Activated CD8-positive, alpha-beta memory T cell treated with anti-CD3 and anti-CD28 coated beads, Interleukin-2, amount 50 U/mL, for 1 hour (primary cell): ENCODE data around the gene GRID1.

Source experiments
- DNase-seq: peaks from one replicate; pipeline ENCODE4 v3.0.0-alpha.2; 2020; ENCODE audit errors: extremely low read depth

The GRID1 gene

DNA sequence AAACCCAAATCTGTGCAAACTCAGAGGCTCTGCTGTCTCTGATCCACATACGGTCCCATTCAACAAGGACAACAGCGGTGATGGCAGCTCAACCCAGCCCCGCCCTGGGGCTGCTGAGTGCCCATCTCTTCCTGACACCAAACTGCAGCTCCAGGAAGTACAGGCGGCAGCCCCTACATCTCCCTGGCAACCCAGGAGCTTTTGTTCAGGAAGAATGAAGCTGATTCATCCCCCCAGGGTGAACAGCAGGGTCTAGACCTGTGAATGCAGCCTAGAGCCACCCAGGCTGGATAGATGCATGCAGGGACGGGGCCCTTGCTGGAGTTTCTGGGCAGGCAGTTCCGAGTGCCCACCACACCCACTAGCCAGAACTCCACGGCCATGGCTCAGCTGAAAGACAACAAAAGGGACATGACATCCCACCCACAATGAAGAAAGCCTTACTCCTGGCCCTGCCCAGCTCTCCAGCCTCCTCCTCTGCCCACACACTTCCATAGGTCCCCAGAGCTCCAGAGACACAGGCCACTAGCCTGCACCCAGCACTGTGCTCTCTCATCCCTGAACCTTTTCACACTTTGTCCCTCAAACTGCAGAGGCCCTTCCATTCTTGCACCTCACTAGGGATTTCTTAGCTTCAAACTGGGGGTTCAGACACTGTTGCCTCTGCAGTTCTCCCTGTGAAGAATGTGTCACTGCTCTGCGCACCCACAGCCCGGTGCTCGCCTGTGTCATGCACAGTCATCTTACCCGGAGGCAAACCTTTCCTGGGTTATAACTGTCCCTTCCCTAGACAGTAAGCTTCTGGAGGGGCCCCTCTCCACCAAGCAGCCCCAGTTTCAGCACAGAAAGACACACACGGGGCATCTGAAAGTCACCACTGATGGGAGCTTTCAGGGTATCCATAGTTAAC, 99.1 kb downstream of the GRID1 start:
- no peak for DNase-seq

DNA sequence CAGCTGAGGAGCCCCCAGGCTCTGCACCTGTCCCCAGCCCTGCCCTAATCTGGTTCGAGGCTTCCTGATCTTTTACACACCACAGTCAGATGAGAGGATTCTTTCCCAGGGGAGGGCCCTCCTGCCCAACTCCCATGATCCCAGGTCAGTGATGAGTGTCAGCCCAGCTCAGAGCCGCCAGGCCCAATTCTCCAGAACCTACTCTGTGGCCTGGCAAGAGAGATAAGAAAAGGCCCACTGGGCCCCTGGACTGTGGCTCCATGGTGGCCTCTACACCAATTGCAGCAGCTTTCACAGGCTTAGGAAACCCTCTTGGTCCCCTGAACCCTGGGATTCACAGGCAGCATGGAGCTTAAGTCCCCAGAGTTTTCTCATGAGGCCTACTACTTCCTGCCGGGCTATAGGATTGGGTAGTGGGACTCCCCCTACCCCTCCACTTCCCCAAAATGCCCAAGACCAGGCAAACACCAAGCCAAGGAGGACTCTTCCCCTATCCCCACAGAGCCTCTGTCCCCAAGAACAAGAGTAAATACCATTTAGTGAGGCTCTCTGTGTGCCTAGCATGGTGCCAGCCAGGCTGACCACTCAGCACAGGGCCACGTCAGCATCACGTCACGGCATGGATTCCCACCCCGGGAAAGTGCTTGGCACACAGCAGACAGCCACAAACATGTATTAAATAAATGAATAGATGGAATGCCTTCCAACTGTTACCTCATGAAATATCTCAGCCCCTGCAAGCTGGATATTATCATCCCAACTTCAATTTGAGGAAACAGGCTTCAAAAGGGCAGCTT, 100.0 kb downstream of the GRID1 start:
- DNase-seq, result no peak

DNA sequence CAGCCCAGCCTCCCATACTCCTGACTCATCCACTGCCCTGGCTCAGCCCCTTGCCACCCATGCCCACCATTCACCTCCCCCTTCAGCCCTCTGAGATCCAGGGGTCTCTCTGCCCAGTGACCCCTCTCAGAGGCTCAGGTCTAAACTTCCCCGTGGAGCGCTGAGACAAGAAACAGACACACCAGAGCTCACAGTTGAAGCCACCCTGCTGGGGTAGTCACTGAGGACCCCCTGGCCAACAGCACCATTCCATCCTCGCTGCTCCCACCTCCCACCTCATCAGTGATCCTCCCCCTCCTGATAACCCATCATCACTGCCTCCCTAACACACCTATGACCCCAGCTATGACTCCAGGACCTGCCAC, 100.7 kb downstream of the GRID1 start:
- no peak for DNase-seq

DNA sequence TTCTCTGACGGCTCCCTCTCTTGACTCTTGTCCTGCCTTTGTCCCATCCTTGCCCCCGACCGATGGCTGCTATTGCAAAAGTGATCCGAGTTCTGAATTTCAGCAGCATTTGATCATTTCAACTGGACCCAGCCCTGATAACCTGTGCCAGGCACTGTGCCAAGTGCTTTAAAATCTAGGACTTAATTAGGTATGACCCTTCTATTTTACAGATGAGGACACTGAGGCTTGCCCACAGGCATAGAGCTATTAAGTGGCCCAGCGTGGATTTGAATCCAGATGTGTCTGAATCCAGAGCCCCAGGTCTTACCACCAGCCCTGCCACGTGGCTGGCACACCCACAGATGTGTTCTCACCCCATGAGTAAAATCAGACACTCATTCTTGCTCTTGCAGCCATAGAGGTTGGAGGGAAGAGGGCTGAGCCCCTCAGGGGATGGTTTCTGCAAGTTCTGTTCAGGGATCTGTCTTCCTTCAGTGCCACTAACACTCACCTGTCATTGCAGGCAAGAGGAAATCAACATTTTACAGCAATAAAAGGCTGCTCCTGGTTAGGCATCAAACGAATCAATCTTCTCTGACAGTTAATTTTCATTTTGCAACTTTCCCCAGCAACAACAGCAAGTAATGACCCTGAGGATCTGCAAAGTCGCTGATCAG, 101.2 kb downstream of the GRID1 start:
- no peak for DNase-seq

DNA sequence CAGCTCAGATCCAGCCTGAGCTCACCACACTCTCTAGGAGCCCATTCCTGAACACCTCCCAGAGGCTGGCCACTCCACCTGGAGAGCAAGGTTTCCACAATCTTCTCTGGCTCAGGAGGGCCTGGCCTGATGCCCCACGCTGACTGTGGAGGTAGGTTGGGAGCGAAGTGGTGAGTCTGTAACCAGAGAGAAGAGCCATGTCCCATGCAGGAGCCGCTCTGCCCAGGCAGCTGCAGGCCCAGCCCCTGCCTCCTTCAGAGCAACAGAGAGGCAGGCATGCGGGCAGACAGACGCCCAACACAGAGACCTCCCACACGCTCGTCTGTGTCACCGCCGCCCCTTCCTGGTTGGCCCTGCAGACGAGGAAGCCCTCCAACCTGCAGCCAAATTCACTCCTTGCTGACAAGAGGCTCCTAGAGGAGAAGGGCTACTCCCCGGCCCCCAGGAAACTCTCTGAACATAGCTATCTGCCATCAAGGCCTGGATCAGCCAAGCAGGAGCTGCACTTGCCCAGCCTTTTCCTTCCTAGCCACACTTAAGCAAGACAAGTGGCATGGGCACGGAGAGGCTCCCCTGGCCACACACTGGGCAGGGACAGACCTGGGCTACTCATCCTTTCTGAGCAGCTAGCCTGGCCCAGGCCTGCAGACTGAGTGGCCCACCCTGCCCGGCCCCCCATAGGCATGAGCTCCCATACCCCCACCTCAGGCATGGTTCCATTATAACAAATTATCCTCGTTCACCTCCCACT, 101.9 kb downstream of the GRID1 start:
- DNase-seq, result no peak

DNA sequence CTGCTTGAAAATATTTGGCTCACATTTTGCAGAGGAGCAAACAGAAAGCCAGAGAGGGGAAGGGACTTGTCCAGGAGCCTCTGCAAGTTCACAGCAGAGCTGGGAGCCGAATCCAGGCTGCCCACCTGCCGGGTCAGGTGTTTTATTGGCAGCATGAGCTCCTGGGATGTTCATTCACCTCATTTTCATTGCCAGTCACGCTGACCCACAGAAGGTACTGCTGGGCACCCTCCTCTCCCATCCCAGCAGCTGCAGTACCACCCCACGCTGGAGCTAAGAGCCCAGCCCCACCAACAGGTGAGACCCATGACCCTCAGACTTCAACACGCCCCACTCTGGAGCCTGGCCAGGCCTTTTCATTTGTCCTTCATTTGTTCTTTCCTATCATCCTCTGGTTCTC, 102.7 kb downstream of the GRID1 start:
- DNase-seq, result no peak

DNA sequence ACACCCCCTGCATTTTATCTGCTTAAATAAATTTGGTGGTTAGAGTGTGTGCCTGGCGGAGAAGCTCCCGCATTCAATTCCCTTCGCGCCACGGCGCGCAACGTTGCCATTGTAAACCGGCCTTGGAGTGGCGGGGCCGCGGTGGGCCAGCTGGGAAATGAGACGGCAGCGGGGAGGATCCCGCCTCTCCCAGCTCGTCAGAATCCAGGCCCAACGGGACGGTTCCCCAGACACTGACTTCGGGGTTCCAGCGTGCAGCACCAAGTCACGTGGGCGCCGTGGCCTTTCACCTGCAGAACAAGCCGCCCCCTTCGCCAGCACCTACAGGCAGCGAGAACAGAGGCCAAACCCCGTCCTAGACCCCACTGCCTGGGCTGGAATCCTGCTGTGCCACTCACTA, 103.4 kb downstream of the GRID1 start:
- no peak for DNase-seq

DNA sequence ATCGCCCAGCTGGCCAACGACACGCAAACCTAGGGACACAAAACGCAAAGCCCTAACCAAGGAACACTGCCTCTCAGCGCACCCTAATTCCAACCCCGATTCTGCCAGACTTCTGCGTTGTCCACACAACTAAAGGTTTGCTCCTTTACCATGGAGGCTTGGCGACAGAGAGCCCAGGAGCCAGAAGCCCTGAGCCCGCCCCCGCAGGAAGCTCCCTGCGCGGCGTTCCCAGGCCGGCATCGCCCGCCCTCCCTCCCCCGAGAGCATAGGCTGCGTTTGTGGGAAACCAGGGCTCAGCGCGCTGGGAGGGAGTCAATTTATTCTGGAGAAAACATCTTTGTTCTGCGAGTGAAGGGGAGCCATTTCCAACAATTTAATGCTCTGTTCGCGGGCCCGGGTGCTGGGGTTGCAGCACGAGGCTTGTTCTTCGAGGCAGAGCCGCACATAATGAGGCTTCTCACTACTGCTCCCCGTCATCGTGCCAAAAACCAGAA, 103.9 kb downstream of the GRID1 start:
- no peak for DNase-seq

DNA sequence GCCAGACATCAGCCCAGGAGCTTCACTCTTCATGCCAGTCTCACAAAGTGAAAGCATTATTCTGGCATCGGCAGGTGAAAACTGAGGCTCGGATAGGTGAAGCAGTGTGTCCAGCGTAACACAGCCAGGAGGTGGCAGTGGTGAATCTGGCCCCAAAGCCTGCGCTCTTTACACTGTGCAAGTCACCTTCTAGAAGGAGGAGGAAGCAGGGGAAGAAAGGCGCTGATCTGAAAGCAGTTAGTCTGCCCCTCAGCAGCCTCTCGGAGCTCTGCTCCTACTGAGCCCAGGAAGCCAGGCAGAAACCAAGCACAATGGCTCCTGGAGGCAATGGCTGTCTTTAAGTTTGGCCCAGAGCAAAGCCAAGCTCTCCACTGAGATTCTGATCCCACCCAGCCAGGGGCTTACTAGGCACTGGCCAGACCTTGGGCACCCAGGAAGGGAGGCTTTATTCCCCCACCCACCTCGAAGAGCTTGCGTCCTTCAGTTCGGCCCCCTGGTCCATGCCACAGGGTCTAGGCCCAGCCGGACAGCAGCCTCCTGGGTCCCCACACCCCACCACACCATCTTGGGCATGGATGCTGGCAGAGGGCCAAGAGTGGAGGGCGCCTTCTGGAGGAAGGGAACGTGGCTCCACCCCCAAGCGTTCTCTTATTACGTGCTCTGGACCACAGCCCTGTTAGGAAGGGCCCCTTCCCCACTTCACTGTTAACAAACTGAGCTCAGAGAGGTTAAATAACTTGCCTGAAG, 104.5 kb downstream of the GRID1 start:
- no peak for DNase-seq

DNA sequence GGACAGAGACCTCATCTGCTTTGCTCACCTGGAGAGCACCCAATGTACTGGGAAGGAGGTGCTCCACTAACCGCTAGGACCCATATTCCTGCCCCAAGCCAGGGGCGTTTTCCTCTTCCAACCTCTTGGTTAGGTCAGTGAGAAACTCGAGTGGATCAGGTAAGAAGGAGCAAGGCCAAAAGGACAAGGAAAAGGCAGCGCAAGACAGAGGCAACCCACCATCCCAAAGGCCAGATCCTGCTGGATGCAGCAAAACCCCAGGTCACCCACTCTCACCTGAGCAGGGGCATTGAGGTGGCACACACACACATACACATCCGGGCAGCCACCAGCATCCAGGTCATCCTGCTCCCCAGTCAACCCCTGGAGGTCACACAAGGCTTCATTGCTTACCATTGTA, 105.1 kb downstream of the GRID1 start:
- no peak for DNase-seq

DNA sequence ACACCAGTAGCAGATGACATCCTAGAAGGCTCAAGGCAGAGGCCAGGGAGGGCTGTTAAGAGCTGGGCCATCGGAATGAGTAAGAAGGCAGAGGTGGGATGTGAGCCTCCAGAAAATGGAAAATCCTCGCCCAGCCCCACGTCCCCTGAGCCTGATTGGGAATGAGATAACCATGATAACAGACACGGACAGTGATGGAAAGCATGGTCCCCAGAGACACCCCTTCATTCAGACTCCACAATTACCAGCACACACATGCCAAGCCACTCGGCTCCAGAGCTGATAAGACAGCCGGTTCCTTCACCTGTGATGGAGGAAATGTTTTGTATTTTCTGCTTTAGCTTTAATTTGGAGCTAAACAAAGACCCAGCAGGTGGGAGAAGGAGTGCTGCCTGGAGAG, 106.0 kb downstream of the GRID1 start:
- no peak for DNase-seq

DNA sequence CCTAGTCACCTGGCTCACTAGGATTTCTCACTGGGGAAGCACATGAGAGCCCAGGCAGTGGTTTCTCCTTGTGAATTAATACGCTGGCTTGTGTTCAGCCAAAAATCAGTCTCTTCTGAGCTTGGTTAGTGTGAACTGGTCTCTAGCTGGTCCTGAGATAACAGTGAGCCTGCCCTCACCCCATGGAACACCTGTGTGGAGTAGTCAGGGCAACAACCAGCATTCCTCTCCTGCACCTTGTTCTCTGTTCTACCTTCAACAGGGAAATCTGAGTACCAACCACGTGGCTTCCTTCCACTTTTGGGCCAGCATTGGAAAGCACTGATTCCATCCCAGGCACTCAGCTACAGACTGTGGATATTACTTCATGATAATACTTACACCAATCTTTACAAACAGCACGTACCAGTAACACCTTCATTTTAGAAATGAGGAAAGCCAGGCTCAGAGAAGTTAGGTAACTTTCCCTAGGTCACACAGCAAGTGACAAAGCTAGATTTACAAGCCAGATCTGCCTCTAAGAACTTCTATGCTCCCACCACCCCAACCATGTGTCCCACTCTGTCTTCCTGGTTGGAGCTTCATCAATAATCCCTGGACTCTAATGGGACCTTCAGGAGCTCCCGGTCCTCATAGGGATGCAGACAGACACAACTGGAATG, 106.6 kb downstream of the GRID1 start:
- DNase-seq, result no peak

DNA sequence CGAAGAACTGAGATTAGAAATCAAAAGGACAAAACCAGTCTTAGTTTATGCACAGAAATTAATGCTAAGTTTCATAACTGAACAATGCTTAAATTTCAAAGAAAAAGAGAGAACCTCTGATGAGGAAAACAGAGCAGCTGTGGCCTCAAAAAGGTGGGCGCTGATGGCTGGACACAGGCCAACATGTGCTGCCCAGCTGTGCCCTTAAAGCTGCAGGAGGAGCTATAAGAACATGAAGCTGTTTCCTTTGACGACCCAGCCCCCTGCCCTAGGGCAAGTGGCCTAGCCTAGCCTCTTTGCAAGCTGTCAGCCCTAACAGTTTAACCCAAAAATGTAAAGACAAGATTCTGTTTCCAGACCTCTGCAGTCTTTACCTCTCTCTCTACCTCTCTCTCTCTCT, 107.7 kb downstream of the GRID1 start:
- no peak for DNase-seq

DNA sequence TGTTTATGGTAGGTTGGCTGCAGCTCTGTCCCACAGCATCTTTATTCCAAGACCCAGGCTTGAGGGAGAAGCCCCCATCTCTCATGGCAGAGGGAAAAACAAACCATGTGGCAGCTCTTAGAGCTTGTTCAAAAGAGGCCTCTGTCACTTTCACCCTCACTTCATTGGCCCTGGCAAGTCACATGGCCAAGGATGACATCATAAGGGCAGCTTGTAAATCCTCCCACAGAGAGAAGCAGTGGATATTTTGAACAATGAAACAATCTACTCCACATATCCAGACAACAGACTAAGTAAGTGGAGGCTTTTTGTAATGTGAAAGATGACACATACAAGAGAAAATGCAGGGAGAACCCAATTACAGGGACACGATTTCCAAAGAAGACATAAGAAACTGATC, 108.1 kb downstream of the GRID1 start:
- DNase-seq, result no peak

DNA sequence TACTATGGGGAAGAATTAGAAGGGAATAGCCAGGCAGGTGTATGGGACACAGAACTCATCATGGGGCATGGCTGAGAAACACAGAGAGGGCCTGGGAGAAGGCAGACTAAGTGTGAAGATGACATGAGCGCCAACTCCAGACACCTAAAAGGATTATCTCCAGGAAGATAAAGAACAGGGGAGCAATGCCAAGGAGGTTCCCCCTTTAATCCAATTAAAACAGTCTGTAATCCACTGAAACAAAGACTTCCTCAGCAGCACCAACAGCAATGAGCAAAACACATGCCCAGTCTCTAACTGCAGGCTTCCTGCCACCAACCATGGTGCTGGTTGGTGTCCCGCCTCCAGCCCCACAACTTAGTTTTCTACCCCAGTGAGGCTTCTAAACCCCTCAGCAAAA, 108.9 kb downstream of the GRID1 start:
- no peak for DNase-seq

DNA sequence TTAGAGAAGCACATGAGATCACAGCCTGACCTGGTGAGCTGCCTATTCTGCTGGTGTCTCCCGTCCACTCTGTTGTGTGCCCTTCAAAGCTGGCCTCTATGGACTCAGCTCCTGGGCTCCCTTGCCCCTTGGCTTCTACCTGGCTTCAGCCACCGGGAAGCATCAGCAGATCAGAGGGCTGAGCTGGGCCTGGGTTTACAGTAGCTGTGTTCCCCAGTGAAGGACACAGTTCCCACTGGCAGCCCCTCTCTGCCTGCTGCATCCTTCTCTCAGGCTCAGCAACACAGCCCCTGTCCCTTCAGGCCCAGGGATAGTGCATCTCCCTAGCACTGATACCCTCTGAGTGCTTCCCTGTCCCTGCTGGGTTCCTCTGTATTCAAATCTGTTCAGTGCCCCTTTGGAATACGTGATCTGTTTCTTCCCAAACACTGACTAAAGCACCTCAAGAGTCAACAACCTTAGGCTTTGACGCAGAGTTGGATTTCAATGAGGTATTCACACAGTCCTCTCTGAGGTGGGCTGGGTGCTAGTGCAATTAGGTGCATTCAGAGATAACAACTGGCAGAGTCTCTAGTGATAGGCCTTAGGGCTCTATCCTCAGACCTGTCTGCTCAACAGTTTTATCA, 109.8 kb downstream of the GRID1 start:
- DNase-seq, result no peak

DNA sequence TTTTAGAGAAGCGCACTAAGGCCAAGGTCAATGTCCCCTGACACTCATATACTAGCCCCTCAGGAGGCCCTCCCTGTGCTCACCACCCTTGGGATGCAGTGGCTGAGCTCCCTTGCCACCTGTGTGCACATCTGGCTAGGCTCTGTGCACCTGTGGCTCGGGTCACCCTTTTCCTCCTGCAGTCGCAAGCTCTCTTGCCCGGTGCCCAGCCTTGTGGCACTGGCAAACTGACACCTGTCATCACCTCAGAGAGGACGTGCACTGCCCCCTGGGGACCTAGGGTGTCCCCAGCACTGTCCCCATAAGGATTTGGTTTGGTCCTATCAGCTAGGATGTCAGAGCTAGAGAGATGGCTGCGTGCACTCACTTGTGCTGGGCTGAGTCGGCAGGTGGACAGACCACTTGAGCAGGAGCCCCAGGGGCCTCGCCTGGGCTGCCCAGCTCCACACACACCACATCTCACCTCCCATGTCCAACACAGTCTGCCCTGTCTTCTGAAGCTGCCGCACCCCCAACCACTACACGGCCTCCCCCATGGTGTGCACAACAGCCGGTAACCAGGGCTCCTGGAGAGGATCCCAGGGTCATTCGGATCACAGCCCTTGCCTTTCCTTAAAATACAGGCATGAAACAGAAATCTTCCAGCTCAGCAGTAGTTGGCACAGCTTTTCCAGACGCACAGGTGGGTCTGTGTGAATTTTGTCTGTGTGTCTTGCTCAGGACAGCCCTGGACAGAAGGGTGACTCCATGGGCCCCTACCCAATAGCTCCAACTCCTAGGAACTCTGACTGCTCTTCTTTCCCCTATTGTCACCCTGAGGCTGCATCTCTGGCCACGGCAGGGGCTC, 111.0 kb downstream of the GRID1 start:
- DNase-seq, result no peak

DNA sequence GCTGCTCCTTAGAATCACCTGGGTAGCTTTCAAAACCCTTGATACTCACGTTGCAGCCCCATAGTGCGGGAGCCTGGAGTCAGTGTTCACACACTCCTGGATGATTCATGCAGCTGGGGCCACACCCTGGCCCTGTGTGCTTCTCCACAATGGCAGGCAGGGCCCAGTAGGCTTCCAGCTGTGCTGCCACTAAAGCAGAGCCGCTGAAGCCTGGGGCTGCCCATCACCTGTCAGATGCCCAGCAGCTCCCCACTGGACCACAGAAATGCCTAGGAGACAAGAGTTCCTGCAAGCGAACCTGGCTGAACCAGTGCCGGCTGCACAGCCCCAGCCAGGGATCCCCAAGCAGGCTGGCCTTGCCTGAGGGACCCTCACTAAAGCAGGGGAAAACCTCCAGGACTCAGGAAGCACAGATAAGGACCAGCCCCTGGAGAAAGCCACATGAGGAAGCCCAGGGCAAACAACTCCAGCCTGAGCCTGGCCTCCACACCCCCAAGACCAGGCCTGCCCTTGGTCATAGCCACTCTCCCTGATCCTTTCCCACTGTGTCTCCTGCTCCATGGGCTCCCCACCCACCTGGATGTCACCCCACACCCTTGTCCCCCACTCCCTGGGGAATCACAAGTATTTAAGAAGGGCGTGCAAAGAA, 111.9 kb downstream of the GRID1 start:
- no peak for DNase-seq

DNA sequence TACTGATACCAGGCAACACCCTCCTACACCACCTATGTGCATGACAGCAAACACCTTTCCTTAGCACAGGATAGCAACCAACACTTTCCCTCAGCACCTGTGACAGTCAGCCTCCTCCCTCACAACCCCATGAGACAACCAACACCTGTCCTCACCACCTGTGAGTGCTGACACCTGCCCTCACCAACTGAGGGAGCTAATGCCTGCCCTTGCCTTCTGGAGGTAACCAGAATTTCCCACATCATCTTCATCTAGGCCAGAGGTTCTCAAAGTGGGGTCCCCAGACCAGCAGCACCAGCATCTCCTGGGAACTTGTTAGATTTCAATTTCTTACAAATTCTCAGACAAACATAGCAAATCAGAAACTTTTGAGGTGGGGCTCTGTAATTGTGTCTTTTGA, 112.5 kb downstream of the GRID1 start:
- DNase-seq, result no peak
